HG03469 (cell line): ENCODE data around the gene NR6A1.
"Not testable (repeated sequence)": the region's sequence is repeated elsewhere in the genome, so short reads cannot be mapped to it uniquely, and the experiment has no call there.

Source experiments
- ATAC-seq: cut with Tn5 transposase; IDR thresholded peaks from one replicate; pipeline ENCODE4 v1.9.1; 2021; ENCODE audit warnings: mild to moderate bottlenecking, moderate library complexity, moderate number of reproducible peaks; ENCODE audit not compliant: unreplicated experiment

The NR6A1 gene

DNA sequence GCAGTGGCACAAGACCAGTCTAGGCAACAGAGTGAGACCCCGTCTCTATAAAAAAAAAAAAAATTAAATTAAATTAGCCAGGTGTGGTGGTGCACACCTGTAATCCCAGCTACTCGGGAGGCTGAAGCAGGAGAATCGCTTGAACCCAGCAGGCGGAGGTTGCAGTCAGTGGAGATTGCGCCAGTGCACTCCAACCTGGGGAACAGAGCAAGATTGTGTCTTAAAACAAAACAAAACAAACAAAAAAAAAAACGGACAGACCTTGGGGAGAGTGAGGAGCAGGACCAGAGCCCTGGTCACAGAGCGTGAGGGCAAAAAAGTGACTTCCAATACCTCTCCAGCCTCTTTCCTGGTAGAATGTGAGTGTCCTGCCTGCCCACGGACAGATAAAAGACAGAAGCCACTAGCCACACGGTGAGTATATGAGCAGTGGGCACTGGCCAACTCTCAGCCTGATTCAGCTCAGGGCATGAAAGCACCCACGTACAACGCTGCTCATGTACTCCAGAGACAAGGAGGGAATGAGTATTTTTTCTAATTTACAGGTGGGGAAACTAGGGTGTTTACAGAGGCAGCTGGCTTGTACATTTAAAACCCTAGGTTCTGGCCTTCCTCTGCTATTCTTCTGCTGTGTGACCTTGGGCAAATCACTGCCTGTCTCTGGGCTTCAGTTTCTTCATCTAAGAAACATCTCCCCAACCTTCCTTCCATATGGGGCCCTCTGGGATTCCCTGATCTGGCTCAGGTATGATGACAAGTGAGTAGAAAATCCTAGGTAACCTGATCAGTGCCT is 7.7 kb upstream of the NR6A1 start:
- no peak for ATAC-seq

DNA sequence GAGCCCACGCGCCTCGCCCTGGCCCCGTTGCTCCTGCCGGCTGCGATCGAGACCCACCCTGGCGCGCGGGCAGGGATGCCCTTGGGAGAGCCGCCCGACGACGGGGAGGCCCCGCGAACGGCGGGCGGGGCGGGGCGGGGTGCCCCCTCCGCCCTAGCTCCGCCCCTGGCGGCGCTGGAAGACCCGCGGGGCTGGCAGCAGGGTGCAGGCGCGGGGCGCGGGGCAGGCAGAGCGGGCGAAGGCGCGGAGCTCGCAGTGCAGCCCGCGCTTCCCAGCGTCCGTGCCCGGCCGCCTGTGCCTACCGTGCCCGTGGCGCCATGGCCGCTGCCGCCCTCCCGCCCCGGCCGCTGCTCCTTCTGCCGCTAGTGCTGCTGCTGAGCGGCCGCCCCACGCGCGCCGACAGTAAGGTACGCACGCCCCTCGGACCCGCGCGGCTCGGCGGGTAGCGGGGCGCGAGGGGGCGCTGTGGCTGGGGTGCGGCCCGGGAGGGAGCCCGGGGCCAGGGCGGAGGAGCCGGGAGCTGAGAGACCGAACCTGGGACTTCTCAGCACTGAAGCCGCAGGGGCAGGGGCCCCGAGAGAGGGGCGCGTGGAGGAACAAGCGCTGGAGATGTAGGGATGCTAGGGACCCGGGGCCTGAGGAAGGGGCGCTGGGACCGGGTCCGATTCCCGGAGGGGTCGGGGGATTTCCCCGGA is 6.0 kb upstream of the NR6A1 start, which contains the start of gene OLFML2A:
OLFML2A (plus strand) TSS at position 180 of the 695 bp plus-strand sequence; CDS start at position 318, 138 bp downstream.
- no peak for ATAC-seq

DNA sequence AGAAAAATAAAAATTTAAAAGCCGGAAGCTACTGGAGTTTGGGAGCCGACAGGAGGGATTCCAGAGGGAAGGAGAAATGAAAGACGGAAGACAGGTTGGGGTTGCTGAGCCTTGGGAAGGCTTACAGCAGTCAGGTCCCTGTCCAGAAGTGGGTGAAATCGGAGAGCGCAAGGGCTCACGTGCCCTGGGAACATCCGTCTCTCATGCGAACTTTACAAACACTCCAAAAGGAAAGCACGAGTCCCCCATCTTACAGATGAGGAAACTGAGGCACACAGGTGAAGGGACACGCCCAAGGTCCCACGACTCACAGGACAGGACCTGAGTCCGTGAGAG is 5.5 kb upstream of the NR6A1 start:
- ATAC-seq: no peak

DNA sequence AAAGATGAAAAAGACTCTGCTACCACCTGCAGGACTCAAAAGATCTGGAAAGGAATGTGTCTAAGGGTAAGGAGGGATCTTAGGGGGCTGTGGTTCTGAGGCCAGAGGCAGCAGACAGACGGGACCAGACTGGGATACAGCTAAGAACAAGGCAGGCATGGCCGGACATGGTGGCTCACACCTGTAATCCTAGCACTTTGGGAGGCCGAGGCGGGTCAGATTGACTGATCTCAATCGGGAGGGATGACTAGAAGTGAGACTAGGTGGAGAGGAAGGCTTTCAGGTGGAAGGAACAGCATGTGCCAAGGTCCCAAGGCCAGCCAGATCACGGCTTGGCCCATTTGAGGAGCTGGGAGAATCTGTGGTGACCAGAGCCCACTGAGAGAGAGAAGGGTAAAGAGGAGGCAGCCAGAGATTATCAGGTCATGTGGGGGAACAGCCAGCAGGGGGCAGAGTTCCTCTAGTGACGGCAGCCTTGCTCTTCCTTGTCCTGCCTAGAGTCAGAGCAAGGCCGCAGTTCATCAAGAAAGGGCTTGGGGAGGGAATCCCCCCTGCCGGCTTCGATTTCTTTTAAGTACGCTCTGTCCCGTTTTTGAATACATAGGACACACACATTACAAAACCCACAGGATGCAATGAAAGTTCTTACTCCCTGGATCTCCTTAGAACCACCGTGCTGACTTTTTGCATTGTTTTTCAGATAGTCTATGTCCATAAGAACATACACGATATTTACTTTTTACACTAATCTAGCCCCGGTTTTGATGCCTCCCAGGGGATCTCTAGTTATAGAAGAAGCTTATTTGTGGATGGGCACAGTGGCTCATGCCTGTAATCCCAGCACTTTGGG is 3.2 kb upstream of the NR6A1 start:
- no peak for ATAC-seq

DNA sequence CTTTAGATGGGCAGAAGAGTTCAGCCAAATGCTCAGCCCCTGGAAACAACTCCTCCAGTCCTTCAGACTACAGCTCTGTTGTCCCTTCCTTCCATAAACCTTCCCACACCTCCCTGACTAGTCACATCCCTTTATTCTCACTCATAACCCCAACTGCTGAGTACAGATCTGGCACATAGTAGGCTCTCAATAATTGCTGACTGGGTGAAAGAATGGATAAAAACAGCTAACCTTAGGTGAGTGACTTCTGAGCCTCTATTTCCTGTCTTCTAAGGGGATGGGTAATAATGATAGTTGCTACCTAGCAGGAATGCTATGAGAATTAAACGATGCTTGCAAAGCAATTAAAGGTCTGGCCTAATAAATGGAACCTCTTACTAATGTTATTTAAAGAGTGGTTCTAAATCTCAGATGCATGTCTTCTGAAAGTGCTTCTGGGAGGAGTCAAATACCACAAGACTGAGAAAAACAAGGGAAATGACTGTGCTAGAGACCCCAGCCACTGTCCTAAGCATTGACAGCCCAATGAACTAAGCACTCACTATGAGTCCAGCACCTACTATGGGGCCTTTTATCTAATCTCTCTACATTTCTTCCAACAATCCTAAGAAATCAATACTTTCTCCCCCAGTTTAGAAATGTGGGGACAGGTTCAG is 2.5 kb upstream of the NR6A1 start:
- no peak for ATAC-seq

DNA sequence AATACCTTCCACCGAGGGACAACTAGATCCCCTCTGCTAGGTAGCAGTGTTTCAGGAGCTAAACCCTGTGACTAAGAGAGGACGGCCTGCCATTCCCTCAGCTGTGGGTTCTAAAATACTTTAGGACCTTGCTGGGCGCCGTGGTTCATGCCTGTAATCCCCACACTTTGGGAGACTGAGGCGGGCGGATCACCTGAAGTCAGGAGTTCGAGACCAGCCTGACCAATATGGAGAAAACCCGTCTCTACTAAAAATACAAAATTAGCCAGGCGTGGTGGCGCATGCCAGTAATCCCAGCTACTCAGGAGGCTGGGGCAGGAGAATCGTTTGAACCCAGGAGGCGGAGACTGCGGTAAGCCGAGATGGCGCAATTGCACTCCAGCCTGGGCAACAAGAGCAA is 1.8 kb upstream of the NR6A1 start:
- ATAC-seq: not testable (repeated sequence)

DNA sequence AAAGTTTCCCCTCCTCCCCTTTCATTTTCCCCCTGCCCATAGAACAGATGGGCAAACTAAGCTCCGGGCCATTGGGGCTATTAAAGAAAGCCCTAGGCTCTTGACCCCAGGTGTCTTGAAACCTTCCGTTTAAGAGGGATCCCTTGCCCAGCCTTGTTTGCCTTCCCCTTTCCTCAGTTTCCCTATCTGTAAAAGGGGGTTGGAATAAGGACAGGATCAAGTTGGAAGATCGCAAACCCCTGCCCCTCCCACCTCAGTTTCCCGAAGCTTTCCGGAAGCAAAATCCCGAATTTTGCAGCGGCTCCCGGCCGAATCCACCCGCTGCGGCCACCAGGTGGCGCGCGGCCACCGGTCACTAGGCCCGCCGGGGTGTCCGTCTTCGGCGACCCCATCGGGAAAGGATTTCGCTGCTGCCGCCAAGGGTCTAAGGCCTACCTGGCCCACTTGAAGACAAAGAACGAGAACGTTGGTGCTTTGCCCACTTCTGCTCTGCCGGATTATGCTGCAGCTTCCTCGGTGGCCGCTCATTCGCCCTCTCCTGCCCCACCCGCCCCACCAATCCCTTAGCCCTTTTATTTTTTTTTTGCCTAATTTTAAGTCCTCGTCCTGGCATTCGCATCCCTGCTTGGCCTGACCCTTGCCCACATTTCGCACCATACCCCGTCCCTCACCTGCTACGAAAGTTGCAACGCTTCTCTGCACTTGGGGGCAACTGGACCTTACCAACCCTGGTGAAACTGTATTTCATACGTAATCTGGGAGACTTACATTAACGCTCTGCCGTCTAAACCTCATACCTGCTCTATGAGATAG is 962 bp upstream of the NR6A1 start:
- ATAC-seq: no peak

DNA sequence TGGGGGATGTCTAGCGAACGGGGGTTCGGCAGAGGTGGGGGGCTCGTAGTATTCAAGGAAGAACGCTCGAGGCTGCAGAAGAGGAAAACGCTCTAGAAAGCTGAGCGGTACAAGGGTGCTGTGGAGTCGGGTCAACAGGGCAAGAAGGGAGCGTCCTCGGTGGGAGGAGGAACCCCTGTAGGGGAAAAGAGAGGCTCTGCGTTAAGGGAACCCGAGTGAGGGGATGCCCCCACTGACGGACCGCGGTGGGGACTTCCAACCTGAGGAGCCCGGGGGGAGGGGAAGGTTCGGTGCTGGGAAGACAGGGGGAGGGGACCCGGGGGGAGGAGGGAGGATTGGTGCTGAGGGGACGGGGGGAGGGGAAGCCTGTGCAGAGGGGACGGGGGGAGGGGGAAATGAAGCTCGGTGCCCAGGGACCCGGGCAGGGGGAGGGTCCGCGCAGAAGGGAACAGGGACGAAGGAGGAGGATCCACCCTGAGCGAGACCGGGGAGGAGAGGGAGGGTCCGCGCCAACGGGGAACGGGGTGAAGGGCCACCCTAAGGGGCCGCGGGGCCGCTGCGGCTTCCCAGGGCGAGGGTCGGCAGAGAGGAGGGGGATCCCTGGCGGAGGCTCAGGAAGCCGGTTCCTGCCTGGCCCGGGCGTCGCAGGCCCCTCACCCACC is 621 bp downstream of the NR6A1 start:
- no peak for ATAC-seq

DNA sequence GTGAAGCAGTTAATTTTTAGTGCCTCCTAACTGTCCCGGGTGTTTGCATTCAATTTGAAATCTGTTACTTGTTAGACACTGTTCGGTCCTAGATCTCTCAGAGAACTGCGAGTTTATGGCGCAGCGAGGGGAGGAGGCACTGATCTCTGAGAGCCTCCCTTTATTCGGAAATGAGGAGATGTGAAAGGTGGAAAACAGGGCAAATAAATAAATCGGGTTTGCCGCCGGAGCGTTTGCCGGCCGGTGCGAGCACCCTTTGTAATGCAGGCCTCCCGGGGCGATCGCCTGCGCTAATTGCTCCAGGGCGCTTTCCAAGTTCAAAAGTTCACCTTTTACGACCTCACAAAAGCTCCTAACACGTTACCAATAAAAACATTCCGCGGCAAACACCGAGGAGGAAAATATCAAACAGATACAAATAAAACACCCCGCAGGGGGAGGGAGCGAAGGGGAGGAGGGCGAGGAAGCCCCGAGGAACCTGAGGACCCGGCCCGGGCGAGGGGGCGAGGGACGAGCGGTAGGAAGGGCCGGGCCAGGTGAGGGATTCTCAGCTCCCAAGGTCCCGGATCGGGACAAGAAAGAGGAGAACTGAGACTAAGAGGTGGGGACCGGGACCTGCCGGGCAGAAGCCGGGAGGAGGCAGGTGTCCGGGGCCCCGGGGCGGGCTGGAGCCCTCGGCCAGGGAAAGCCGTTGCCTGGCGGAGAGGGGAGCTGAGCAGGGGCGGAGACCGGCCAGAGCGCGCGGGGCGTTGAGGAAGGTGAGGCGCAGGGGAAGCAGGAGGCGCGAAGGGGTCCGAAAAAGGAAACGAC is 1.4 kb downstream of the NR6A1 start:
- no peak for ATAC-seq

DNA sequence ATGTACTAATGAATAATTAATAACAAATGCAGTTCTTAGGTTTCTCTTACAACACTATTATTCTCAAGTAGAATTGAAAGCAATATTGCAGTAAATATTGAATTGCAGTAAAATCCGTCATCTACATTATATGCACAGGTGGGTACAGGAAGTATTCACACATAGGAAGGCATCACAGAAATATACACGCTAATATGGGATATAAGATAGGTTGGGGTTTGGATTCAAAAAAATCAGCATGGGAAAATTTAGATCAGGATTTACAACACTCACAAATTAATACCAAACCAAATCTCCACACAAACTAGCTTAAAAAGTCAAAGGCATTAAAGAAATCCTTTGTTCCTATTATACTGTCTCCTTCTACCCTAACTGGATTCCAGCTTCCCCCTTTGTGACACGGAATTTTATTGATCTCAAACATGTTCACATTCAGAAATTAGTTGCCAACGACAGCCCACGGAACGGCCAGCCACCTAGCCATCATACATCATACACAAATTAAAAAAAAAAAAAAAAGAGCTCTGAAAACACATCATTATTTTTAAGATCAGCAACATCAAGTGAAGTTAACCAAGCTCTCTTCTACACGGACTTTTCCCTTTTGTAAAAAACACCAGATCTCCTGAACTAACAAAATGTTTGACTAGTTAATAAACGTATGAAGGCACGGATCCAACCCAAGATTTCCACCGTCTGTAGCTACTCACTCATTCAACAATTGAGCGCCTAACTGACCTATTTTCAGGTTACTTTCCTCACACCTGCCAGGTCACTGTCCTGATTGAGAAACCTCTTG is 2.2 kb downstream of the NR6A1 start:
- ATAC-seq: no peak

DNA sequence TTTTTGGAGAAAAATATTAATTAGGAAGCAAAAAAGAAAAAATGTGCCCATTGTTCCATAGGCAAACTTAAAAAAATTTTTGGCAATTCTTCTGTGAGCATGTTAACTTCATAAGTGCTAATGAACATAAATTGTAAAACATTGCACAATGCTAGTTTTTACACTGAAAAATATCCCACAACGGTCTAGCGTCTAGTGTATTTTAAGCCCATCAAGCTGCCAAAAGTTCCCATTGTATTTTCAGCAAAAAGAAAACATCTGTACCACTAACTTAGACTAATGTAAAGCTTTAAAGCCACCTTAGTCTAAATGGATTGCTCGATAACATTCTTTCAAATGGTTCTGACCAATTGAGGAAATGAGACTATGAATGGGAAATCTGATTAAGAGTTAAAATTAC is 2.8 kb downstream of the NR6A1 start:
- no peak for ATAC-seq

DNA sequence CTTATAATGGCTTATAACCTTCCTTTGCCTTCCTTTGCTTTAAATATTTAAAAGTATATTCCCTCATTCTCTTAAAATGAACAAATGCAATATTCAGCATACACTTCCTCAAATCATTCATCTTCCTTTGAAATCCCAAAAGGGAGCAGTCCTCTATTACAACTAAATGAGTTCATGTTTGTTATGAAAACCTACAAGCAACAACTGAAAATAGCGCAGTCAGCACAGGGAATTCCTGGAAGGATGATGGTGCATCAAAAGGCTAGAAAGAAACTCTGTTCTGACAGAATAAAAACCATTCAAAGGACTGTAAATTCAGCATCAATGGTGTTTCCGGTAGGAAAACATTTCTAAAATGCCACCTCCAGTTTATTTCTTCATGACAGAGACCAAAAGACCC is 3.3 kb downstream of the NR6A1 start:
- ATAC-seq: no peak

DNA sequence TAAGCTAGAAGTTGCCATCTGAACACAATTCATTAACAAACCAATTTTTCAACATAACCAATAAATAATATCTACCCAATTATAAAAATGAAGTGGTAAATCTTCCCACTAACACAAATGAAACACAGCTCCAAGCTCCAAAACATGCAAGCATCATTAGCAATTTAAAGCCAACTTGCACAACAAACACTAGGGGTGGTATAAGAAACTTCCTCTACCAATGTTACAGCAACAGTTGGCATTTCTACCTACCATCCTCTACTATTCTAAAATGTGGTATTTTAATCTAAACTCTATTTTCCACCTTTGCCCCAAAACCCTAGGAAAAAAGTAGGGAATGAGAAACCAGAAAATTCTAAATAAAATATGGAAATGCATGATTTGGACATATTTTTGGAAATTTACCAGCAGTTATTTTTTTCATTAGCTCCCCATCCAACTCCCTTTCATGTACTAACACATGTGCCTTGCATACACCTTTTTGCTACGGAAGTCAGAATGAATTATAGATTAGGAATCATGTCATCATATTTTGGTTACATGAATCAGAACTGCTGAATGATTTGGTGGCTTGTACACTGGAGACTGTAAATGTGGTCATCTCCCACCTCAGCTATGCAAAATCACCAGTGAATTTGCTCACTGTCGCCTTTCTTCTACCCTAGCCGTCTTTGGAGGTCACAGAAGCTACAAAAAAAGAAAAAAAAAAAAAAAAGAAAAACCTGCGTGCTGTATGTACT is 4.1 kb downstream of the NR6A1 start:
- ATAC-seq: no peak

DNA sequence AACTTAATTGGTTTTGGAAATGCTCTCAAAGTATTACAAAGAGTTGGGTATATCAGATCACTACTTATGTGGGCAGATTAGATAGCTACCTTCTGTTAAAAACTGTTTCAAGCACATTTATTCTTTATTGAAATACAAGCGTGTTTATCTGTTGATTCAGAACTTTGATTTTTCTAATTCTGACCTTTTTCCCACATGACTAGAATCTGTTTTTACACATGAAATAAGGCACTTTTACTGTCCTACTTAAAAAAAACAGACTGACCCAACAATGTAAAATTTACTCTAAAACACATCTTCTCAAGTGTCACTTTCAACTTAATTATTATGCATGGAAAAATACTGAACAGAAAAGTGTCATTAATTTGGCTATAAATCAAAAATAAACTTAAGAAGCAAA is 4.8 kb downstream of the NR6A1 start:
- no peak for ATAC-seq

DNA sequence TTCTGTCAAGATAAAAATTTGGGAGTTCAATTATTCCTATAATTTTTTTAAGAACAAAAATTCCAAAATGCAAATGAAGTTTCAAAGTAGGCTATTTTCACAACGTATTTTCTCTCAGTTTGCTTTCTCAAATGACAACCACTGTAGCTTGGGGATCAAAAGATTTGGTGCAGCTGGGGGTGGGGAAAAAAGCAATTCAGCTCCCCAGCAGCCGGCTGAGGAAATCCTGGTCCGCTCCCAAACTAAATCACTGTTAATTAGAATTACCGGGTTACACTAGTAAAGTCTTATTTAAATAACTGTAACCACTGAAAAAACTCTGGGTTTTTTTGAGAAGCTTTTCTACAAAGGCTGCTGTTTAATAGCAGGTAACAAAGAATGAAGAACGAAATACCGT is 5.7 kb downstream of the NR6A1 start:
- no peak for ATAC-seq

DNA sequence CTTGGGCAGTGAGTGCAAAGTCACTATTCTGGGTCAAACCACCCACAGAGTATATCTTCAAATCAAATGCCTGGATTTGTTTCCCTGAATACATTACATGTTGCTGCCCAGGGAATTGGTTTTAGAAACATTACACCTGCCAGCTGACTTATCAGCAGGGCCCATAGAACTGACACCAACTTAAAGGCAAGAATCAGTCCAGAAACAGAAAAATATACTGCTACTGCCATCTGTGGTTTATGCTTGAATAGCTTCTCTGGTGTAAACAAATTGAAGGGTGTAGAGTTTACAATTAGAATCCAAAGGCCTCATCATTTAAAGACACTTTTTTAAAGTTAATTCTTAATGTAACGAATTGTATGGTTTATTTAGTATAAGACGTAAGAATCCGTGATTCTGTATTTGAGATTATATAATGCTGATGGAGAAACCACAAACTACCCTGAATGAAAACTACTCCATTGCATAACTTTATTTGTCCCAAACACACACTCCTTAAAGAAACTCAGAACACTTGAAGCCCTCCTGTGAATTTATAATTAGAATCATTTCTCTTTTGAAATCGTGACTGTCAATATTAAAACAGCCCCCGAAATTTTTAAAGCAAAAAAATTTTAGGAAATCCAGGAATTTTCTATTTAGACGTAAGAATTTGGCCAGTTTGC is 6.2 kb downstream of the NR6A1 start:
- ATAC-seq: no peak

DNA sequence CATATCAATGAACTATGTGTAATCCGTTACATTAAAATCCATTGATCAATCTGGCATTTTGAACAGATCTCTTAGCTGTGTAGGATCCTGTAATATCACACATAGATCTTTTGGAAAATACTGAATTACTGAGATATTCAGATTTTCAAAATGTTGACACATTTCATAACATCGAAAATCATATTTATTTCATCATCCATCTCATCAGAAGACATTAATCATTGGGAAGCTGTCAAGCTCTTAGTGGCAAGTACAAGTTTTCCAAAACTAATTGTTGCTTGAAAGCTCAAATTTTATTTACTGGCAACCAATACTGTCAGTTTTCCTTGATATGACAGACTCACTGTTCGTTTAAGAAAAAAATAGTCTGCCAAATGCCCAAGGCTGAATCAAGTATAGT is 8.5 kb downstream of the NR6A1 start:
- ATAC-seq: no peak
